Common myeloid progenitor, CD34-positive (primary cell): ENCODE measurements around the gene GRK5.

ENCODE experiments used
- CTCF ChIA-PET: fragments of 350-600 bp; sonication (Branson Sonifier 250); formaldehyde crosslinking; loops from one replicate; lab custom pipeline; 2021; ENCODE audit warnings: antibody characterized with exemption; lab: Charles Lee
- POLR2A ChIA-PET: fragments of 350-600 bp; sonication (Branson Sonifier 250); formaldehyde crosslinking; loops from one replicate; lab custom pipeline; 2021; ENCODE audit warnings: antibody characterized with exemption; lab: Charles Lee
- DNase-seq, 3 donors: peaks; one replicate each; pipeline versions ENCODE4 v3.0.0 to v3.0.0-alpha.2; 2013
- H3K27ac ChIP-seq, 2 experiments: 1 replicate in 1 of 2; 2 replicates in 1 of 2; pipeline ENCODE4 v1.7.0; 2013; ENCODE audit warnings: inconsistent platforms in 2 of 2, low read length in 2 of 2, mild to moderate bottlenecking in 2 of 2, low read depth in 1 of 2, moderate library complexity in 1 of 2; ENCODE audit not compliant: severe bottlenecking in 2 of 2, insufficient read depth in 1 of 2, poor library complexity in 1 of 2
- H3K27me3 ChIP-seq, 5 experiments: replicated peaks in 2 of 5; 1 replicate in 3 of 5; 2 replicates in 2 of 5; pipeline versions ENCODE4 v1.6.1 to v1.7.0; 2013; ENCODE audit warnings: low read length in 4 of 5, mild to moderate bottlenecking in 2 of 5, moderate library complexity in 2 of 5, inconsistent platforms in 1 of 5; ENCODE audit not compliant: insufficient read depth in 5 of 5, control insufficient read depth in 4 of 5
- H3K36me3 ChIP-seq, 4 experiments: 1 replicate in 2 of 4; 2 replicates in 2 of 4; pipeline versions ENCODE4 v1.6.1 to v1.7.0; 2013; ENCODE audit warnings: low read length in 3 of 4, control low read depth in 1 of 4, mild to moderate bottlenecking in 1 of 4; ENCODE audit not compliant: control insufficient read depth in 4 of 4, insufficient read depth in 4 of 4
- H3K4me1 ChIP-seq, 4 experiments: 1 replicate in 3 of 4; 2 replicates in 1 of 4; pipeline versions ENCODE4 v1.6.1 to v1.7.1; 2013; ENCODE audit warnings: low read length in 3 of 4, mild to moderate bottlenecking in 3 of 4, control low read depth in 1 of 4, inconsistent platforms in 1 of 4, moderate library complexity in 1 of 4; ENCODE audit not compliant: control insufficient read depth in 4 of 4, insufficient read depth in 4 of 4; ENCODE audit errors: control extremely low read depth in 1 of 4
- H3K4me3 ChIP-seq, 7 experiments: 1 replicate in 4 of 7; 2 replicates in 3 of 7; pipeline versions ENCODE4 v1.5.1 to v1.7.0; 2013; ENCODE audit warnings: mild to moderate bottlenecking in 7 of 7, low read length in 6 of 7, moderate library complexity in 6 of 7, inconsistent platforms in 2 of 7, low read depth in 2 of 7, control low read depth in 1 of 7; ENCODE audit not compliant: insufficient read depth in 4 of 7, control insufficient read depth in 1 of 7; ENCODE audit errors: extremely low read depth in 1 of 7
- H3K9me3 ChIP-seq, 5 experiments: 1 replicate in 4 of 5; 2 replicates in 1 of 5; pipeline versions ENCODE4 v1.6.1 to v1.7.1; 2013; ENCODE audit warnings: low read length in 4 of 5, mild to moderate bottlenecking in 2 of 5, inconsistent platforms in 1 of 5, low read depth in 1 of 5, moderate library complexity in 1 of 5; ENCODE audit not compliant: control insufficient read depth in 4 of 5, insufficient read depth in 2 of 5; ENCODE audit errors: control extremely low read depth in 1 of 5
- WGBS: methylation state at CpG from one replicate; pipeline ENCODE4 v1.1.5; 2013; ENCODE audit not compliant: insufficient coverage; 5-methylcytosine and 5-hydroxymethylcytosine counted together

The GRK5 gene

GRCh38 chr10:119473771-119474170 is 266.4 kb downstream of the GRK5 start:
- Histone ChIP-seq H3K36me3 (no peaks in the 10 kb centered on the region), H3K4me3 (no peak overlapping the region), H3K27ac (no peak overlapping the region), H3K4me1 (peaks cover 0 to 3% (median 0%) of the 10 kb centered on the region in 4 experiments), H3K9me3 (peaks cover 0 to 11% (median 7%) of the 10 kb centered on the region in 5 experiments), H3K27me3 (no peaks in the 10 kb centered on the region)
- WGBS, result 100% methylated on average over 2 of the region's 4 CpGs
- peak in 2 of 3 donors; percentile 25 to 54 for DNase-seq
- ChIA-PET CTCF (no interaction called here), POLR2A (interaction anchor here (0.7 kb wide), 1 partner anchor 267 kb away, joined by 3 read pairs; no protein-coding TSS in a partner anchor)

GRCh38 chr10:119474606-119475005 is 267.2 kb downstream of the GRK5 start:
- WGBS, result 96% methylated on average over 10 of the region's 10 CpGs

GRCh38 chr10:119477444-119477843 is 270.1 kb downstream of the GRK5 start:
- Histone ChIP-seq H3K4me1 (peaks cover 0 to 3% (median 0%) of the 10 kb centered on the region in 4 experiments), H3K4me3 (no peak overlapping the region), H3K27ac (no peak overlapping the region), H3K27me3 (no peaks in the 10 kb centered on the region), H3K9me3 (peaks cover 0 to 12% (median 8%) of the 10 kb centered on the region in 5 experiments), H3K36me3 (no peaks in the 10 kb centered on the region)
- CTCF ChIA-PET, result interaction anchor here (1.3 to 1.5 kb wide), 2 partner anchors 17 to 271 kb away, joined by 3 read pairs; no protein-coding TSS in a partner anchor
- no peak for DNase-seq
- POLR2A ChIA-PET, result no interaction called here
- 100% methylated on average over 1 of the region's 3 CpGs for WGBS

More at GRCh38 chr10:119474606-119475005, 267.2 kb downstream of the GRK5 start:
- POLR2A ChIA-PET, result no interaction called here
- Histone ChIP-seq H3K4me3 (no peak overlapping the region), H3K27ac (no peak overlapping the region), H3K9me3 (peaks cover 0 to 11% (median 7%) of the 10 kb centered on the region in 5 experiments), H3K4me1 (peaks cover 0 to 3% (median 0%) of the 10 kb centered on the region in 4 experiments), H3K36me3 (no peaks in the 10 kb centered on the region), H3K27me3 (no peaks in the 10 kb centered on the region)
- DNase-seq, result no peak
- CTCF ChIA-PET, result no interaction called here

GRCh38 chr10:119478111-119478802 is 270.9 kb downstream of the GRK5 start:
- no peak overlapping the region for H3K27ac ChIP-seq
- no peaks in the 10 kb centered on the region for H3K27me3 ChIP-seq
- 61% methylated on average over 3 of the region's 8 CpGs for WGBS
- no peaks in the 10 kb centered on the region for H3K36me3 ChIP-seq
- H3K4me1 ChIP-seq, result peaks cover 0 to 6% (median 0%) of the 10 kb centered on the region in 4 experiments
- POLR2A ChIA-PET, result no interaction called here
- no peak for DNase-seq
- no peak overlapping the region for H3K4me3 ChIP-seq
- CTCF ChIA-PET, result interaction anchor here (1.0 to 1.5 kb wide), 3 partner anchors 16 to 272 kb away, joined by 3 read pairs; no protein-coding TSS in a partner anchor
- peaks cover 0 to 15% (median 13%) of the 10 kb centered on the region in 5 experiments for H3K9me3 ChIP-seq

- peaks cover 0 to 6% (median 0%) of the 10 kb centered on the region in 4 experiments for H3K4me1 ChIP-seq
- no peaks in the 10 kb centered on the region for H3K27me3 ChIP-seq
- ChIA-PET POLR2A (no interaction called here), CTCF (interaction anchor here (0.6 to 1.5 kb wide), 5 partner anchors 11 to 619 kb away, joined by 3 to 9 read pairs (median 3); no protein-coding TSS in a partner anchor)
- no peak for DNase-seq
- WGBS, result 59% methylated on average over 2 of the region's 6 CpGs
- no peaks in the 10 kb centered on the region for H3K36me3 ChIP-seq
- no peak overlapping the region for H3K27ac ChIP-seq
- no peak overlapping the region for H3K4me3 ChIP-seq
- peaks cover 0 to 15% (median 9%) of the 10 kb centered on the region in 5 experiments for H3K9me3 ChIP-seq
Measured at GRCh38 chr10:119478811-119479341, 271.5 kb downstream of the GRK5 start.

GRCh38 chr10:119479532-119479931 is 272.2 kb downstream of the GRK5 start:
- no peak for DNase-seq
- no peaks in the 10 kb centered on the region for H3K36me3 ChIP-seq
- H3K4me3 ChIP-seq, result no peak overlapping the region
- WGBS, result 82% methylated on average over 8 of the region's 8 CpGs
- no peak overlapping the region for H3K27ac ChIP-seq
- ChIA-PET POLR2A (no interaction called here), CTCF (interaction anchor here (0.6 to 1.5 kb wide), 2 partner anchors 11 to 619 kb away, joined by 3 to 9 read pairs; no protein-coding TSS in a partner anchor)
- H3K9me3 ChIP-seq, result peaks cover 0 to 11% (median 7%) of the 10 kb centered on the region in 5 experiments
- peaks cover 0 to 6% (median 0%) of the 10 kb centered on the region in 4 experiments for H3K4me1 ChIP-seq
- H3K27me3 ChIP-seq, result no peaks in the 10 kb centered on the region
